GM18508 (cell line): Measurements from ENCODE around the gene ALPK3.

Source experiments
- ATAC-seq: cut with Tn5 transposase; IDR thresholded peaks from one replicate; pipeline ENCODE4 v1.9.1; 2021; ENCODE audit warnings: moderate number of reproducible peaks; ENCODE audit not compliant: insufficient read depth, unreplicated experiment

ALPK3 gene

DNA sequence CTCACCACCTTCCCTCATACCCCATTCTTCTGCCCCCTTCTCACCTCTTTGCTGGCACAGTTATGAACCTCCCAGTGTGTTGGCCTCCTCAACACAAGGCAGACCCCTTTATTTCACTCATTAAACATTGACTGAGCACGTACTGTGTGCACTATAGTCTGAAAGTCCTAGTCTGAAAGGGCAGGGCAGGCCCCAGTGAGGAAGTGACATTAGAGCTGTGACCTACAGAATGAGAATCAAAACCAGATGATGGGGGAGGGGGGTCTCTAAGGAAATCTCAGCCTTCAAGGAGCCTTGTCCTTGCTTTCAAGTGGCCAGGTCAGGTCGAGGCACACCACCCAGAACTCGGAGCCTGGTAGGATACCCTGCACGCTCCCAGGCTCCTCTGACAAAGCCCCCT lies 70.8 kb downstream of the ALPK3 start:
- no peak for ATAC-seq

DNA sequence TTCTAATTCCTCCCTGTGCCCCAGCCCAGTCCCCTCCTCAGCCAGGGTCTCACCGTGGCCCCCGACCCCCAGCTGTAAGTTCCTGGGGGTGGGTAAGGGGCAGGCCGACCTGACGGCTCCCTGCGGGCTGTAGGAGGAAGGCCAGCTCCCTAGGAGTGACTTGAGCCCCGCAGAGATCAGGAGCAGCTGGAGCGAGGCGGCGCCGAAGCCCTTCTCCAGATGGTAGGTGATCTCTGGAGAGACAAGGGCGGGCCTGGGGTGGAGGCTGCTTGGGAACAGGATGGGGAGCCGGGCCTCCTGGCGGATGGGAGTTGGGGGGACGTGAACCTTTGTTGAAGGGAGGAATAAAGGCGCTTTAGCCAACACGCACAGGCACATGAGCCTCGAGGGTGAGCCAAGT lies 71.5 kb downstream of the ALPK3 start:
- ATAC-seq = no peak

DNA sequence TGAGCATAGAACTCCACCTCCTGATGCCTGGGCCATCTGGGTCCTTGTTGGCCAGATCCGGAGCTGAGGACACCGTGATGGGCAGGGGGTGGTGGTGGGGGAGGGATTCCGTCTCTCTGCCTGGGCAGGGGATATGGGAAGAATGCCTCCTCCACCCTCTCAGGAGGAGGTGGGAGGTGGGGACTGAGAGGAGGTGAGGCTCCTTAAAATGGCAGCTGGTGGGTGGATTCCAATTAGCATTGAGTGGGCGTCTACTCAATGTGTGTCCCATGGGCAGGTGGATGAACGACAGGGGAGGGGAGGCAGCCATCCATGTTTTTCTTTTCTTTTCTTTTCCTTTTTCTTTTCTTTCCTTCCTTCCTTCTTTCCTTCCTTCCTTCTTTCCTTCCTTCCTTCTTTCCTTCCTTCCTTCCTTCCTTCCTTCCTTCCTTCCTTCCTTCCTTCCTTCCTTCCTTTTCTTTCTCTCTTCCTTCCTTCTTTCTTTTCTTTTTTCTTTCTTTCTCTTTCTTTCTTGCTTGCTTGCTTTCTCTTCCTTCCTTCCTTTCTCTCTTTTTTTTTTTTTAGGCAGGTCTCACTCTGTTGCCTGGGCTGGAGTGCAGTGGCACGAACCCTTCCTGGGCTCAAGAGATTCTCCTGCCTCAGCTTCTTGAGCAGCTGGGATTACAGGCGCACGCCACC lies 72.3 kb downstream of the ALPK3 start:
- ATAC-seq = no peak

DNA sequence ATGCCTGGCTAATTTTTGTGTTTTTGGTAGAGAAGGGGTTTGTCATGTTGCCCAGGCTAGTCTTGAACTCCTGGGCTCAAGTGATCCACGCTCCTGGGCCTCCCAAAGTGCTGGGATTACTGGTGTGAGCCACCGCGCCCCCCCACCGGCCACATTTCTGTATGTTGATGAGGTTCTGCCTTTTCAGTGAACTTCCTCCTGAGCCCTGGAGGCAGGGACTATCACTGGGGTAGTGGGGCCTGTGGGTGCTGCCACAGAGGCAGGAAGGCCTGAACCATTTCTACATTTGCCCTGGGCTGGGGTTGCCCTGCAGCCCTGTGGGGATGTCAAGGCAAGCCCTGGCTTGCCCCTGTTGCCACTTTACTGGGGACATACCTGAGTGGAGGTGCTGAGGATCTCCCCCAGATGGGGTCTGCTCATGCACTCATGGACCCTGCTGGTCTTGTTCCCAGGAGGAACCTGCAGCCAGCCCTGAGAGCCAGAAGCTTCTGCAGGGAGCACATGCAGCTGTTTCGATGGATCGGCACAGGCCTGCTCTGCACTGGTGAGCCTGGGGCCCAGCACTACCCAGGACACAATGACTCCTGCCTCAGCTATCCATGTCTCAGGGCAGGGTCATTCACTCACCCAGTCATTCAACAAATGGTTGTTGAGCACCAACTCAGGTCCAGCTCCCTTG lies 73.0 kb downstream of the ALPK3 start:
- ATAC-seq = no peak

DNA sequence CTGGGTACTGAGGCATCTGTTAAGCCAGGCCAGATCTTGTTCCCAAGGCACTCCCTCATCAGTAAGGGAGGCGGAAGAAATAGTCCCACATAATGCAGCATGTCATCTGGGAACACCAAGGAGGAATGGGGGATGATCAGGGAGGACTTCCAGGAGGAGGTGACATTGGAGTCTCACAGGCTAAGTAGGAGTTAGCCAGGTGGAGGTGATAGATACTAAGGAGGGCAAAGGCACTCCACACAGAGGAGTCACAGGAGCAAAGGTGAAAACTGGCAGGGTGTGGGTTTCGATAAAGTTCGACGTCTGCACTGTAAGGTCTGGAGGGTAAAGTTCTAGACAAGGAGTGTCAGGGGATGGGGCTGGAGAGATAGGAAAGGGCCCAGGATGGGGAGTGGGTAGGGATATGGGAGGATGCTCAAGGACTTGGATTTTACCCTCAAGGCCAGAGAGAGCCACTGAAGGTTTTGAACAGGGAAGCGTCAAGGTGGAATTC lies 73.6 kb downstream of the ALPK3 start:
- no peak for ATAC-seq

DNA sequence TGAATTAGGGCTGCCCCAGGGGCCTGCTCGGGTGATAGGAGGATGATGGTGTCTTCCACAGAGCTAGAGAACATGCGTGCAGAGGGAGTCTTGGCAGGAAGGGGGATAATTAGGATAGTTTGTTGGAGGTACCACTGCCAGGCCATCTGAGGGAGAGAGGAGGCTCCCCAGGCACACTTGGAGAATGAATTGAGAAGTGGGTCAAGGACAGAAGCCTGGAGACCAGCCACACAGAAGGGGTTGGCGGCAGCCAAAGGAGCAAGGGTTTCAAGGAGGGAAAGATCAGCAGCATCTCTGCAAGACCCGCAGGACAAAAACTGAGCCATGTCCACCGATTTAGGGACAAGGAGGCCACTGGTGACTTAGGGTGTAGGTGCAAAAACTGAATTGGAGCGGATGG lies 74.2 kb downstream of the ALPK3 start:
- ATAC-seq = no peak

DNA sequence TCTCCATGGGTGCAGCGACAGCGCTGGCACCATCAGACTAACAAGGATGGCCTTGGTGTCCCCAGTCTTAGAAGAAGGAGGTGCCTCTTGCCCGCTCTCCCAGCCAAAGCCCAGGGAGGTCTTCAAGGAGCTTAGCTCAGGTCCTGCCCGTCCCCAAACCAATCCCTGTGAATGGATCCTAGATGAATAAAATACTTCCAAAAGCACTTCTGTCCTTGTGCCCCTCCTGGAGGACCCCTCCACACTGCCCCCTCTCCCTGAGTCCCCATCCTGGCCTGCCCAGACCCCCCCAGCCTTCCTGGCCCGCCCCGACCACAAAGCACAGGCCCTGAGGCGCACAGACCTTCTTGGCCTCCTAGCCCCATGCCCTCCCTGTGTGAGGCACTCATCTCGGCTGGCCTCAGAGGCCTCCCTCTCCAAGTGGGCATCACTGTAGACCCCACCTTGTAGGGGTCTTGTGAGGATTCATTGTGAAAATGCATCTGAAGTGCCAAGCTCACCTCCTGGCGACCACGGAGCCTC lies 75.7 kb downstream of the ALPK3 start:
- no peak for ATAC-seq

DNA sequence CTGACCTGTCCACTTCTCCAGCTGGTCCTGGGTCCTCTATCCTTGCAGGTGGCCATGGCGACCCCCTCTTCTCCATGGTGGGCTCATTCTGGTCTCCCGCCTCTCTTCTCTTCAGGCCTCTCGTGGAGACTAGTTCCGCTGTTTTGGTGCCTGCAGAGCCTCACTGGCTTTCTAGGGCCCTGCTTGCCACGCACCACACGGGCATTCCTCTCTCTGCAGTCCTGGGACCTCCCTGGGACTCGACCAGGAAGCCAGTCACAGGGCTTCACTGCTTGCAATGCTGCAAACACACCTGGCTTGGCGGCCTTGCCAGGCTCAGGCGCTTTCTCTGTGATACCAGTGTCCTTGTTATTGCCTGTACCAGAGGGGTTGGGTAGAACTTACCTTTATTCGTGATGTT lies 76.5 kb downstream of the ALPK3 start:
- no peak for ATAC-seq

DNA sequence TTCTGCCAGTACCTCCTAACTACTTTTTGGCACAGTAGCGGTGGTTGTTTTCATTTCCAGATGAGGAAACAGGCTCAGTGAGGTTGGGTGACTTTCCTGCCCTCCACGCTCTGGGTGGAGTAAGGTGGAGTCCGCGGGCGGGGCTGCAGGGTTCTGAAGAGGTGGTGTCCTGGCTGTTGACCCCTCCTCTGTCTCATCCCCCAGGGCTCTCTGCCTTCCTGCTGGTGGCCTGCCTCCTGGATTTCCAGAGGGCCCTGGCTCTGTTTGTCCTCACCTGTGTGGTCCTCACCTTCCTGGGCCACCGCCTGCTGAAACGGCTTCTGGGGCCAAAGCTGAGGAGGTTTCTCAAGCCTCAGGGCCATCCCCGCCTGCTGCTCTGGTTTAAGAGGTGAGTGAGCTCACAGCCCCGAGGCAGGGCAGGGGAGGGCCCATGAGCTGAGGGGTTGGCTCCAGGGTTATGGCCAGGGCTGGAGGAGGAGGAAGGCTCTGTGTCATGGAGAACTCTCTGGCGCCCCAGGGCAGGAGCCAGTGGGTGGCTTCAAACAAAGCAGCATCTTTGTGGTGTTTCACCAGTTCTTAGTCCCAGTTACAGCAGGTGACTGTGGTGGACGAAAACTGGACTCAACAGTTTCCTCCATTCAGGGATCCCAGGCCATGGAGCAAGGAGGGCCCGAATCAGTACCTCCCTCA lies 77.7 kb downstream of the ALPK3 start:
- ATAC-seq = no peak

DNA sequence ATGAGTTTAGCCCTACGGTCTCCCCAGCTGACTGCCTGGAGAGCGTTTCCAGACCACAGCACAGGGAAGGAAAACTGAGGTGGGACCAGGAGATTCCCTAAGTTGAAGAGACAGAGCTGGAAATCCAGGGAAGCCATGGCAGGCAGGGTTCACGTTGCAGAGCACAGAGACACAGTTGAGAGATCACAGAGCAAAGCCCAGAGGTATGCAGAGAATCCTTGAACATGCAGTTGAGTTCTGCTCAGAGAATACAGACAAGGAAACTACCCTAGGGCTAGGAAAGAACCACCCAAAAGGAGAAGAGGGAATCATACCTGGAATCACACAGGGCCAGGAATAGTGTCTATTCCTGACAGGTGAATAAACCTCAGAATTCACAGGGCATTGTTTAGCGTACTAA lies 81.6 kb downstream of the ALPK3 start:
- ATAC-seq = no peak

DNA sequence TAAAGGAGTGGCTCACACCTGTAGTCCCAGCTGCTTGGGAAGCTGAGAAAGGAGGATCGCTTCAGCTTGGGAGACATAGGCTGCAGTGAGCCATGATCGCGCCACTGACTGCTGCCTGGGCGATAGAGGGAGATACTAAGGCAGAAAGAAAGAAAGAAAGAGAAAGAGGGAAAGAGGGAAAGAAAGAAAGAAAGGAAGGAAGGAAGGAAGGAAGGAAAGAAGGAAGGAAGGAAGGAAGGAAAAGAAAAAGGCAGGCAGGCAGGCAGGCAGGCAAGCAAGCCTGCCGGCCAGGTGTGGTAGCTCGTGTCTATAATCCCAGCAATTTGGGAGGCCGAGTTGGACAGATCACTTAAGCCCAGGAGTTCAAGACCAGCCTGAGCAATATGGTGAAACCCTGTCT lies 82.6 kb downstream of the ALPK3 start:
- no peak for ATAC-seq

DNA sequence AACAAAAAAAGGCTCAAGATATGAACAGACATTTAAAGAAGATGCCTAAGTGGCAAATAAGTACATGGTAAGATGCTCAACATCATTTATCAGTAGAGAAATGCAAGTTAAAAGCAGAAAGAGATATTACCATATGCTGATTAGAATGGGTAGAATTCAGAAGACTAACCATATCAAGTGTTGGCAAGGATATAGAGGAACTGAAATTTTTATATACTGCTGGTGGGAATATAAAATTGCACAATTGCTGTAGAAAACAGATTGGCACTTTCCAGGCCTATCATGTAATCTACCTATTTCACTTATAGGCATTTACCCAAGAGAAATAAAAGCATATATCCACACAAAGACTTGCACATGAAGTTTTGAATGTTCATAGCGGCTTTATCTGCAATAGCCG lies 84.4 kb downstream of the ALPK3 start:
- no peak for ATAC-seq

DNA sequence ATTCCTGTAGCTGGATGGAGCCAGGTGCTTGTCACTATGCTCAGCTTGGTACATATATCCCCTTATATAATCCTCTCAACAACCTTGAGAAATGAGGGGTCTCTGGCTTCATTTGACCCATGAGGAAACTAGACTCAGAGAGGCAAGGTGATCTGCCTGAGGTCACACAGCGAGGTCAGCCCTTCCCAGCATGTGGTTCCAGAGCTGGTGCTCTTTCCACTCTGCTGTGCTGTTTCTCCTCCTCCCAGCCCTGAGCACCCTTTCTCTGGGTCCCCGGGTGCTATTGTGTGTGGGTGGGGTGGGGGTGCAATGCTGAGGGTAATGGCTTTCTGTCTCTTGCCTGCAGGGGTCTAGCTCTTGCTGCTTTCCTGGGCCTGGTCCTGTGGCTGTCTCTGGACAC lies 86.6 kb downstream of the ALPK3 start:
- ATAC-seq = no peak

DNA sequence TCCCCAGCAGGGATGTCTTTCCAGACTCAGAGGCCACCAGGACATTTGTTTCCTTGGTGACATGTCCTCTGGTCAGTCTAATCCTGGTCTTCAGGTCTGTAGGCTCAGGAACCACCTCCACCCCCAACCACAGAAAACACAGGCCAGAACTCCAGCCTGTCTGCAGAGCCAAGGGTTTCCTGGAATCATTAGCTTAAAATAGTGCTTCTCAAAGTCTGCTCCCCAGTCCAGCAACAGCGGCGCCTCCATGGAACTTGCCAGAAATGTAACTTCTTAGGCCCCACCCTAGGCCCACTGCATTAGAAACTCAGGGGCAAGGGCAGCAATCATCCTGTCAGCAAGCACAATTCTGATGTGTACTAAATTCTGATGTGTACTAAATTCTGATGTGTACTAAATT lies 87.3 kb downstream of the ALPK3 start:
- ATAC-seq = no peak

DNA sequence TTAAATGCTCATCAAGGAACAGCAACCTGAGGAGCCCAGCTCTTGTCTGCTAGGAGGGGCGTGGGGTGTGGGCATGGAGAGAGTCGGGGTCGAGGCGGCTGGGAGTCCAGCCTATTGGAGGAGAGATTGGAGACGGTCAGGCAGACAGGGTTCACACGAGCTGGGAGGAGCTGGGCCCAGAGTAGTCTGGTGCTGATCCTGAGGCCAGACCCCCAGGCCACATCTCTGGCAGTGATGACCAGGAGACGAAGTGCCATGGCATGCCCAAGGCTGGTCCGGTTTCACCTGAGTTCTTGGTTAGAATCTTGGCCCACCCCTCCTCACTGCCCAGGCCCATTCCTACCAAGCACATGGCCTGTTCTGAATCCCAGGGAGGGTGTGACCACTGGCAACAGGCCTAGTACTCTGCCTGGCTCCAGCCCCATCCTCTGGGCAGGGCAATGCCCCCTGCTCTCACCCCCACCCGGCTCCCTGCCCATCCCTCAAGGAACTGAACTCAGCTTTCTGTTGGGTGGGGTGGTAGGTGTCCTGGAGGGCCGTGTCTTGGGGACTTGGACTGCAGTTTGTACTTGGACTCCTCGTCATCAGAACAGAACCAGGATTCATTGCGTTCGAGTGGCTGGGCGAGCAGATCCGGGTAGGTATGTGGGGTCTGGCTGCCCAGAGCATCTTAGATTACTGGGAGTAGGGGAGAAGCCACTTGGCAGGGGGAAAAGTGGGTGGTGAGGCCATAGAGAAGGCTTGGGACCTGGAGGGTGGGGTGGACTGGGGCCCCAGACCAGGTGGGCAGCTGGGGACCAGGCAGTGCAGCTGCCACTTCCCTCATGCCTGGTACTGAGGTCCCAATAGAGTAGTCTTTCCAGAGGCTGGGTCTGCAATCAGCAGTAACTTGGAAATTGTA lies 88.1 kb downstream of the ALPK3 start:
- ATAC-seq = no peak

DNA sequence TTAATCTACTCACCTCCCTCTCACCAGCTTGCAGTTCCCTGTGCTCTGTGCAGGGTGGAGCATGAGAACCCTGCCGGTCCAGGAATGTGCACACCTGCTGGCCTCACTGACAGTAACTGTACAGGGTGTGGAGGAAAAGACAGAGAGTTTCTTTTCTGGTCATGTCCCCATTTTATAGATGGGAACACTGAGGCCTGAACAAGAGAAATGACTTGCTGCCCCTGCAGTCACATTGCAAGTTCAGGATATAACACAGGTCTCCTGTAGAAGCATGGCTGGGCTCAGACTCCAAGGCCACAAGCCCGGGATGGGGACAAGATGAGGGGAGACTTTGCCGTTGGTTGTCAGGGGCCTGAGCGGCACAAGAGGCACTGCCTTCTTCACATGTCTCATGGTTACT lies 90.6 kb downstream of the ALPK3 start:
- no peak for ATAC-seq

DNA sequence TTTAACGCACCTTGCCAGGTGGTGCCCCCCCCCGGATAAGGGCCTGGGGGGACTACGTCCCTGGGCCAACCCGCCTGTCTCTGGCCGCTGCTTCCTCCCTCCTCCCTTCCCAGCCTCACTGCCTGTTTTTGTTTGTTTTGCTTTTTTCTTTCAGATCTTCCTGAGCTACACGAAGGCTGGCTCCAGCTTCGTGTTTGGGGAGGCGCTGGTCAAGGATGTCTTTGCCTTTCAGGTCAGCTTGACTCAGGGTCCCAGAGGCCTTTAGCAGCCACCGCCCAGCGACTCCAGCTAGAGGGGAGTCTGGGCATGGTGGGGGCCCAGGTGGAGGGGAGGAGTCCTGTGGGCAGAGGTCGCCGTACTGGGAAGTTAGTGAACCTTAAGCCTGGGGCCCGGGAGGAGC lies 91.4 kb downstream of the ALPK3 start:
- no peak for ATAC-seq

DNA sequence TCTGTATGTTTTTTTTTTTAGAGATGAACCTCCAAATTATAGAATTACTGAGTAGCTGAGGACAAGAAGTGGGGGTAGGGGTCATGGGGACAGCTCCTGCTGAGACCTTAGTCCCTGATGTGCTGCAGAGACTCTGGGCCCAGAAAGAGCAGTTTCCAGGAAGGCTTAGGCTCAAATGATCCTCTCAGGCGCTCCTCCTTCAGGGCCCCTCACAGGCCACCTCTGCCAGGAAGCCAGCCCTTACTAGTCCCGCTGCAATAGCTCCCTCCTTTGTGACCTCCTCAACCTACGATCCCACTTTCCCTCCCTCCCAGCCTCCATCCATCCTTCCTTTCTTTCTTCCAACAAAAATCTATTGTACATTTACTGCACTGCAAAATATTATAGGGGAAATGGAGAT lies 91.9 kb downstream of the ALPK3 start:
- no peak for ATAC-seq

DNA sequence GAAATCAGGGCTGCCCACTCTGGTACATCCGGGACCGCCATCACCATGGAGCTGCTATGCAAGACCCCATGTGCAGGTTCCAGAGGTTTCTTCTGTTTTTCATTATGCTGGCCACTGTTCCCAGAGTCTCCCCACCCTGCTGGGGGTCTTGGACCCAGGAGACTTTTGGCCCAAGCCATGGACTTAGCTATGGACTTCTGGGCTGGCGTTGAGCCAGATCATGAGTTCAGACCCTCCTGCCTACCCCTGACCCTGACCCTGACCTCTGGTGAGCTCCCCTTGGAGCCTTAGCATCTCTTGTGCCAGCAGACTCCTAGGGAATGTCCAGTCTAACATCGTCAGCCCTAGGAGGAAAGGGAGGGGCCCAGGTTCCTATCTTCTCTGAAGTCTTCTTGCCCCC lies 92.6 kb downstream of the ALPK3 start:
- no peak for ATAC-seq

DNA sequence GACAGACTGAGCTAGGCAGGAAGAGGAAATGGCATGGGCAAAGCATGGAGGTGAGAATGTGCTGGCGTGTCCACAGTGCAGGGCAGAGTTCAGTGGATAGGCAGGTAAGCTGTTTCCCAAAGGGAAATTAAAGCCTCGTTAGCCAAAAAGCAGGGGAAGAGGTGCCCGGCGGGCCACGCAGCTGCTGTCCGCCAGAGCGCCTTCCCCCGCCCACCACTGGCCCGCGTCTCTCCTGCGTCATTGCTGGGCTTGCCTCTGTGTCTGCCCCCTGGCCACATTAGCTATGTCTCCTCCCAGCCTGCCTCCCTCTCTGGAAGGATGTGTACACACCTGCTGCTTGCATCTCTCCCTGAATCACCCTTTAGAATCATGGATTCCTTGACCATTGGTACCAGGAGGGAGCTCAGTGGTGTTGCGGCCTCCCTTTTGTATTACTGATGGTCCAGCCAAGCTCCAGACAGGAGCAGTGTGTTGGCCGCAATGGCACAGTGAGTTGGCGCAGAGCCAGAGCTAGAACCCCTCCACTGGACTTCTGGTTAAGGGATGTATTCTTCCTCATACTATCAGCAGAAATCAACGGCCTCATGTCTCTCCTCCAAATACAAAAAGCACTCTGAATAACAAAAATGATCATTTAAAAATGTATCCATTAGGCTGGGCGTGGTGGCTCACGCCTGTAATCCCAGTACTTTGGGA lies 93.9 kb downstream of the ALPK3 start:
- ATAC-seq = no peak
